Prostate gland (tissue), 2 donors: ENCODE measurements around the gene NARS2. TPM values are rescaled to one million over a fixed set of nuclear protein-coding genes. Genes with fewer than 3 reads are reported as not detected.

ENCODE experiments used
- DNase-seq: peaks from one replicate; pipeline ENCODE4 v3.0.0-alpha.2; 2019; ENCODE audit warnings: low spot score
- H3K27ac ChIP-seq, 2 donors: fragments of 200-600 bp; sonication (generic); 2 replicates each; pipeline ENCODE4 v1.5.1; 2017 to 2019
- H3K27me3 ChIP-seq: fragments of 200-600 bp; sonication (generic); replicated peaks from 2 replicates; pipeline ENCODE4 v1.5.1; 2019; ENCODE audit not compliant: insufficient read depth
- H3K36me3 ChIP-seq, 2 donors: fragments of 200-600 bp; sonication (generic); 1 replicate in 1 of 2; 2 replicates in 1 of 2; pipeline versions ENCODE4 v1.5.1 to v1.8.1; 2017 to 2019
- H3K4me1 ChIP-seq: fragments of 200-600 bp; sonication (generic); replicated peaks from 2 replicates; pipeline ENCODE4 v1.5.1; 2019
- H3K4me3 ChIP-seq, 2 donors: fragments of 200-600 bp; sonication (generic); 2 replicates each; pipeline ENCODE4 v1.5.1; 2017 to 2019
- H3K9me3 ChIP-seq: fragments of 200-600 bp; sonication (generic); 2 replicates; pipeline ENCODE4 v1.5.1; 2017
- CTCF ChIP-seq, 4 experiments: fragments of 200-600 bp in 2 of 4; fragments of 450-650 bp in 2 of 4; sonication (generic) in 2 of 4; IDR thresholded peaks; 1 replicate in 3 of 4; 2 replicates in 1 of 4; pipeline ENCODE4 v1.5.1; 2016 to 2019; ENCODE audit warnings: antibody characterized with exemption in 4 of 4, mild to moderate bottlenecking in 2 of 4, moderate library complexity in 2 of 4
- POLR2A ChIP-seq: fragments of 450-650 bp; IDR thresholded peaks from one replicate; pipeline ENCODE4 v1.6.1; 2016; ENCODE audit warnings: antibody characterized with exemption, mild to moderate bottlenecking
- POLR2AphosphoS5 ChIP-seq: sonication (generic); formaldehyde crosslinking; IDR thresholded peaks from one replicate; pipeline ENCODE4 v1.6.1; 2017; ENCODE audit warnings: antibody characterized with exemption
- WGBS: methylation state at CpG from one replicate; pipeline ENCODE4 v1.1.5; 2018; 5-methylcytosine and 5-hydroxymethylcytosine counted together
- intact Hi-C: fragments of 100-400 bp; cut with DNase I; formaldehyde crosslinking; loops from one replicate; pipeline ENCODE4 v1.14.2; 2022
- total RNA-seq, 2 donors: library from RNA; depleted of rRNA; stranded (reverse); fragments of >200 nt; gene quantifications; one replicate each; pipeline ENCODE4 v1.1.0, GENCODE V29; 2016

Gene NARS2
- total RNA-seq, 2 donors from 2014 or later = 21.8 to 25.2 TPM

- DNase-seq = no peak
- no peak overlapping the region for H3K27ac ChIP-seq
- TF ChIP-seq CTCF (IDR thresholded peaks at IDR 0.05) (no peak), POLR2AphosphoS5 (no peak)
- no peak overlapping the region for H3K4me3 ChIP-seq
- H3K4me1 ChIP-seq = no peaks in the 10 kb centered on the region
- H3K27me3 ChIP-seq = no peaks in the 10 kb centered on the region
- 89% methylated on average over 6 of the region's 6 CpGs for WGBS
- intact Hi-C loops = no loop called here
- no peaks in the 10 kb centered on the region for H3K9me3 ChIP-seq
- H3K36me3 ChIP-seq = no peaks in the 10 kb centered on the region
Measured at GRCh38 chr11:78536933-78537332, 37.7 kb downstream of the NARS2 start.

GRCh38 chr11:78535920-78536319 is 38.7 kb downstream of the NARS2 start:
- Histone ChIP-seq H3K4me3 (no peak overlapping the region), H3K27me3 (no peaks in the 10 kb centered on the region), H3K4me1 (no peaks in the 10 kb centered on the region), H3K27ac (no peak overlapping the region), H3K9me3 (no peaks in the 10 kb centered on the region), H3K36me3 (no peaks in the 10 kb centered on the region)
- no peak for TF ChIP-seq CTCF (IDR thresholded peaks at IDR 0.05)
- TF ChIP-seq POLR2AphosphoS5 = no peak
- no peak for TF ChIP-seq POLR2A
- no peak for DNase-seq
- 100% methylated on average over 2 of the region's 2 CpGs for WGBS
- intact Hi-C loops = no loop called here

- Histone ChIP-seq H3K4me1 (no peaks in the 10 kb centered on the region), H3K27me3 (no peaks in the 10 kb centered on the region), H3K9me3 (no peaks in the 10 kb centered on the region), H3K36me3 (no peaks in the 10 kb centered on the region), H3K27ac (no peak overlapping the region), H3K4me3 (no peak overlapping the region)
- TF ChIP-seq POLR2AphosphoS5 = no peak
- DNase-seq = no peak
- intact Hi-C loops = no loop called here
- WGBS = 96% methylated on average over 3 of the region's 3 CpGs
Measured at GRCh38 chr11:78535027-78535426, 39.6 kb downstream of the NARS2 start.

GRCh38 chr11:78533399-78533798 is 41.3 kb downstream of the NARS2 start:
- Histone ChIP-seq H3K4me3 (no peak overlapping the region), H3K27me3 (no peaks in the 10 kb centered on the region), H3K4me1 (no peaks in the 10 kb centered on the region), H3K27ac (no peak overlapping the region), H3K9me3 (no peaks in the 10 kb centered on the region), H3K36me3 (no peaks in the 10 kb centered on the region)
- no peak for DNase-seq
- intact Hi-C loops = no loop called here
- no peak for TF ChIP-seq POLR2AphosphoS5
- no peak for TF ChIP-seq CTCF (IDR thresholded peaks at IDR 0.05)
- TF ChIP-seq POLR2A = no peak

GRCh38 chr11:78532991-78533390 is 41.7 kb downstream of the NARS2 start:
- intact Hi-C loops = no loop called here
- no peak for DNase-seq
- Histone ChIP-seq H3K9me3 (no peaks in the 10 kb centered on the region), H3K27ac (no peak overlapping the region), H3K4me1 (no peaks in the 10 kb centered on the region), H3K36me3 (no peaks in the 10 kb centered on the region), H3K27me3 (no peaks in the 10 kb centered on the region), H3K4me3 (no peak overlapping the region)
- WGBS = 93% methylated on average over 3 of the region's 3 CpGs
- no peak for TF ChIP-seq CTCF (IDR thresholded peaks at IDR 0.05)
